H1 (cell line): ENCODE data around the gene SH2D4B.

ENCODE experiments used
- ATF2 ChIP-seq: IDR thresholded peaks from 2 replicates; pipeline ENCODE4 v1.6.1; 2012; ENCODE audit warnings: low read length, inconsistent platforms
- CHD1 ChIP-seq: IDR thresholded peaks from 2 replicates; pipeline ENCODE4 v1.6.1; 2012; ENCODE audit warnings: low read depth, low read length, improper control_type of control experiment
- CTCF ChIP-seq, 3 experiments: IDR thresholded peaks; 1 replicate in 2 of 3; 2 replicates in 1 of 3; pipeline versions ENCODE4 v1.5.1 to v1.6.1; 2011; ENCODE audit warnings: low read length in 3 of 3, mild to moderate bottlenecking in 3 of 3, inconsistent platforms in 2 of 3, low read depth in 1 of 3, moderate library complexity in 1 of 3; ENCODE audit not compliant: insufficient read depth in 1 of 3; ENCODE audit errors: control extremely low read depth in 1 of 3
- EGR1 ChIP-seq: IDR thresholded peaks from 2 replicates; pipeline ENCODE4 v1.6.1; 2011; ENCODE audit warnings: low read depth, low read length, borderline replicate concordance
- EP300 ChIP-seq, 2 experiments: IDR thresholded peaks; 1 replicate in 1 of 2; 2 replicates in 1 of 2; pipeline ENCODE4 v1.6.1; 2011 to 2012; ENCODE audit warnings: low read depth in 2 of 2, low read length in 2 of 2, mild to moderate bottlenecking in 2 of 2, borderline replicate concordance in 1 of 2, inconsistent platforms in 1 of 2, moderate library complexity in 1 of 2
- POLR2A ChIP-seq, 2 experiments: IDR thresholded peaks; 1 replicate in 1 of 2; 2 replicates in 1 of 2; pipeline ENCODE4 v1.6.1; 2011; ENCODE audit warnings: low read depth in 2 of 2, low read length in 2 of 2, mild to moderate bottlenecking in 2 of 2; ENCODE audit errors: control extremely low read depth in 1 of 2
- RFX5 ChIP-seq: IDR thresholded peaks from 2 replicates; pipeline ENCODE4 v1.6.1; 2011; ENCODE audit warnings: low read depth, low read length, improper control_type of control experiment, borderline replicate concordance
- TAF1 ChIP-seq: IDR thresholded peaks from 2 replicates; pipeline ENCODE4 v1.6.1; 2011; ENCODE audit warnings: mild to moderate bottlenecking, low read depth, low read length
- YY1 ChIP-seq: IDR thresholded peaks from 2 replicates; pipeline ENCODE4 v1.6.1; 2011; ENCODE audit warnings: low read depth, mild to moderate bottlenecking, low read length

- no peak for TF ChIP-seq EGR1
- TF ChIP-seq POLR2A (IDR thresholded peaks at IDR 0.05; ENCODE audit: control extremely low read depth in 1 of 2, low read depth in 2 of 2, low read length in 2 of 2): no peak
- no peak for TF ChIP-seq CTCF (IDR thresholded peaks at IDR 0.05; ENCODE audit: control extremely low read depth in 1 of 3, insufficient read depth in 1 of 3, low read depth in 1 of 3, low read length in 3 of 3)
- TF ChIP-seq ATF2: no peak
- no peak for TF ChIP-seq EP300 (IDR thresholded peaks at IDR 0.05; ENCODE audit: borderline replicate concordance in 1 of 2, low read depth in 2 of 2, low read length in 2 of 2)
- no peak for TF ChIP-seq CHD1
- TF ChIP-seq TAF1: no peak
- TF ChIP-seq RFX5: no peak
- no peak for TF ChIP-seq YY1
Measured at GRCh38 chr10:80493522-80494051, 44.1 kb upstream of the SH2D4B start.
